HG03354 (cell line): ENCODE results near the gene NACC2.
"Not testable (repeated sequence)": the region's sequence is repeated elsewhere in the genome, so short reads cannot be mapped to it uniquely, and the experiment has no call there.

Experiments
- ATAC-seq: cut with Tn5 transposase; IDR thresholded peaks from one replicate; pipeline ENCODE4 v1.9.1; 2021; ENCODE audit warnings: mild to moderate bottlenecking; ENCODE audit not compliant: unreplicated experiment, poor library complexity, severe bottlenecking

The NACC2 gene

GRCh38 chr9:136083558-136084062, 11.5 kb downstream of the NACC2 start:
- ATAC-seq = no peak

- no peak for ATAC-seq
Observed at GRCh38 chr9:136082496-136083361, 12.4 kb downstream of the NACC2 start.

- no peak for ATAC-seq
Observed at GRCh38 chr9:136081826-136082495, 13.1 kb downstream of the NACC2 start.

- no peak for ATAC-seq
Observed at GRCh38 chr9:136081113-136081825, 13.8 kb downstream of the NACC2 start.

- ATAC-seq = no peak
Observed at GRCh38 chr9:136080716-136081112, 14.4 kb downstream of the NACC2 start.

GRCh38 chr9:136079916-136080246, 15.2 kb downstream of the NACC2 start:
- no peak for ATAC-seq

- no peak for ATAC-seq
Observed at GRCh38 chr9:136079211-136079915, 15.7 kb downstream of the NACC2 start.

- ATAC-seq = no peak
Observed at GRCh38 chr9:136078498-136079011, 16.5 kb downstream of the NACC2 start.

GRCh38 chr9:136078024-136078423, 17.1 kb downstream of the NACC2 start:
- no peak for ATAC-seq

- no peak for ATAC-seq
Observed at GRCh38 chr9:136077491-136077890, 17.6 kb downstream of the NACC2 start.

- no peak for ATAC-seq
Observed at GRCh38 chr9:136075881-136076678, 19.0 kb downstream of the NACC2 start.

GRCh38 chr9:136075134-136075841, 19.8 kb downstream of the NACC2 start:
- ATAC-seq = no peak

- no peak for ATAC-seq
Observed at GRCh38 chr9:136074706-136075105, 20.4 kb downstream of the NACC2 start.

- ATAC-seq = no peak
Observed at GRCh38 chr9:136062657-136063439, 32.2 kb downstream of the NACC2 start.

- ATAC-seq = not testable (repeated sequence)
Observed at GRCh38 chr9:136061916-136062315, 33.2 kb downstream of the NACC2 start.

- ATAC-seq = no peak
Observed at GRCh38 chr9:136061405-136061804, 33.7 kb downstream of the NACC2 start.

GRCh38 chr9:136060671-136061371, 34.3 kb downstream of the NACC2 start:
- ATAC-seq = no peak
